Upper lobe of right lung (tissue), 1 donor: Measurements from ENCODE around the gene CILP2. TPM values are rescaled to one million over a fixed set of nuclear protein-coding genes. Genes with fewer than 3 reads are reported as not detected.

ENCODE experiments used
- ATAC-seq: fragments of 200-7000 bp; cut with Tn5 transposase; one replicate; pipeline ENCODE4 v1.9.1; 2020; ENCODE audit warnings: mild to moderate bottlenecking, moderate library complexity
- DNase-seq: peaks from one replicate; pipeline ENCODE4 v3.0.0-alpha.2; 2020
- H3K27ac ChIP-seq: fragments of 200-600 bp; one replicate; pipeline ENCODE4 v1.8.0; 2022
- H3K27me3 ChIP-seq: fragments of 200-600 bp; one replicate; pipeline ENCODE4 v1.8.0; 2022; ENCODE audit warnings: mild to moderate bottlenecking
- H3K36me3 ChIP-seq: fragments of 200-600 bp; one replicate; pipeline ENCODE4 v1.8.0; 2022
- H3K4me1 ChIP-seq: fragments of 200-600 bp; one replicate; pipeline ENCODE4 v1.8.0; 2022
- H3K4me3 ChIP-seq: fragments of 200-600 bp; one replicate; pipeline ENCODE4 v1.8.0; 2022; ENCODE audit warnings: mild to moderate bottlenecking
- H3K9me3 ChIP-seq: fragments of 200-600 bp; one replicate; pipeline ENCODE4 v1.8.0; 2022
- CTCF ChIP-seq: fragments of 200-600 bp; IDR thresholded peaks from one replicate; pipeline ENCODE4 v1.8.0; 2022; ENCODE audit warnings: antibody characterized with exemption
- intact Hi-C: fragments of 100-400 bp; cut with DNase I; formaldehyde crosslinking; loops from one replicate; pipeline ENCODE4 v1.11.0; 2022
- total RNA-seq: library from RNA; stranded (reverse); fragmentation: NEBNext Ultra II Directional; extraction: Animal tissue kit (Norgen Biotek cat#: 25700); gene quantifications from one replicate; pipeline ENCODE4 v1.2.1, GENCODE V29; 2021
- donor health status: DM: no; HTN: yes; CAD: no; lungs with severe emphysema.

Gene CILP2
- total RNA-seq, 1 donor from 2014 or later, result 0.41 TPM

DNA sequence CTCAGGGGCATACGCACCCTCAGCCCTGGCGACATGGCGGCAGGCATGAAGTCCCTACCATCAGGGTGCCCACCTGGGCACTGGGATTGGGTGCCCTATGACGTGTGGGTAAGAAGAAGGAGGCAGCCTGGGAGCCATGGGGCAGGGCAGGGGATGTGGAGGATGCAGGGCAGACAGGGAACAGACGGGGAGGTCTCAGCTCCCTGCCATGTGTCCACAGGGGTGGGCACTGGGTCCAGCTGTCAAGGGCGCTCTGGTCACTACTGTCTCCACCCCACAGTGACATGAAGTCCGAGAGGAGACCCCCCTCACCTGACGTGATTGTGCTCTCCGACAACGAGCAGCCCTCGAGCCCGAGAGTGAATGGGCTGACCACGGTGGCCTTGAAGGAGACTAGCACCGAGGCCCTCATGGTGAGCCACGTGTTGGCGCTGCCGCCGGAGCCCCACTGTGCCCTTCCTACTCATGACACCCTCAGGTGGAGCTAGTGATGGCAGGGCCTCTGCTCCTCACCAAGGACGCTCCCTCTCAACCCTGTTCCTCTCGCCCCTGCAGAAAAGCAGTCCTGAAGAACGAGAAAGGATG is 45.9 kb upstream of the CILP2 start:
- peaks cover 46% of the 10 kb centered on the region for H3K36me3 ChIP-seq
- no peak for TF ChIP-seq CTCF
- intact Hi-C loops, result no loop called here

GRCh38 chr19:19493841-19494546 is 44.1 kb upstream of the CILP2 start:
- H3K36me3 ChIP-seq, result peaks cover 63% of the 10 kb centered on the region
- H3K4me3 ChIP-seq, result no peak overlapping the region
- TF ChIP-seq CTCF, result no peak
- H3K27me3 ChIP-seq, result no peaks in the 10 kb centered on the region
- no peak for DNase-seq
- intact Hi-C loops, result no loop called here
- no peak overlapping the region for H3K27ac ChIP-seq
- H3K4me1 ChIP-seq, result peaks cover 14% of the 10 kb centered on the region
- no peak for ATAC-seq
- H3K9me3 ChIP-seq, result no peaks in the 10 kb centered on the region

More for the DNA sequence above, 45.9 kb upstream of the CILP2 start:
- Histone ChIP-seq H3K9me3 (no peaks in the 10 kb centered on the region), H3K27ac (no peak overlapping the region), H3K4me1 (peaks cover 31% of the 10 kb centered on the region), H3K27me3 (no peaks in the 10 kb centered on the region), H3K4me3 (no peak overlapping the region)
- no peak for ATAC-seq
- no peak for DNase-seq

GRCh38 chr19:19495614-19496603 is 42.2 kb upstream of the CILP2 start:
- no peak for DNase-seq
- TF ChIP-seq CTCF, result no peak
- Histone ChIP-seq H3K27me3 (no peaks in the 10 kb centered on the region), H3K9me3 (no peaks in the 10 kb centered on the region), H3K4me3 (no peak overlapping the region), H3K27ac (no peak overlapping the region), H3K36me3 (peaks cover 82% of the 10 kb centered on the region), H3K4me1 (no peaks in the 10 kb centered on the region)
- ATAC-seq, result no peak
- intact Hi-C loops, result no loop called here

- TF ChIP-seq CTCF, result no peak
- no peaks in the 10 kb centered on the region for H3K4me1 ChIP-seq
- intact Hi-C loops, result no loop called here
- no peak overlapping the region for H3K27ac ChIP-seq
- no peak overlapping the region for H3K4me3 ChIP-seq
- ATAC-seq (no peak), DNase-seq (no peak)
- no peaks in the 10 kb centered on the region for H3K27me3 ChIP-seq
- H3K9me3 ChIP-seq, result no peaks in the 10 kb centered on the region
- H3K36me3 ChIP-seq, result peaks cover 93% of the 10 kb centered on the region
Observed at GRCh38 chr19:19498255-19498991, 39.6 kb upstream of the CILP2 start.

GRCh38 chr19:19499272-19499995 is 38.6 kb upstream of the CILP2 start:
- no peak overlapping the region for H3K27ac ChIP-seq
- peaks cover 93% of the 10 kb centered on the region for H3K36me3 ChIP-seq
- no peak for ATAC-seq
- H3K27me3 ChIP-seq, result no peaks in the 10 kb centered on the region
- no peaks in the 10 kb centered on the region for H3K9me3 ChIP-seq
- intact Hi-C loops, result no loop called here
- H3K4me1 ChIP-seq, result no peaks in the 10 kb centered on the region
- no peak for TF ChIP-seq CTCF
- no peak overlapping the region for H3K4me3 ChIP-seq
- DNase-seq, result no peak
